OCI-LY1 (cell line): ENCODE results near the gene PLLP.

Source experiments
- H2AFZ ChIP-seq: fragments of 200-600 bp; sonication (generic), shearing (Covaris generic); 2 replicates; pipeline ENCODE4 v1.6.0; 2014; ENCODE audit warnings: antibody characterized with exemption, mild to moderate bottlenecking, low read length
- H3F3A ChIP-seq: fragments of 200-600 bp; sonication (generic), shearing (Covaris generic); 2 replicates; pipeline ENCODE4 v1.6.0; 2014; ENCODE audit warnings: mild to moderate bottlenecking, antibody characterized with exemption, low read length, moderate library complexity; ENCODE audit not compliant: insufficient read depth
- H3K27ac ChIP-seq: fragments of 200-600 bp; sonication (generic); 2 replicates; pipeline ENCODE4 v1.5.1; 2014; ENCODE audit warnings: low read length, mixed run types, mild to moderate bottlenecking, low read depth; ENCODE audit not compliant: poor library complexity, severe bottlenecking
- H3K27me3 ChIP-seq: fragments of 200-600 bp; sonication (generic); 2 replicates; pipeline ENCODE4 v1.6.0; 2014; ENCODE audit warnings: antibody characterized with exemption, mild to moderate bottlenecking, low read length, moderate library complexity; ENCODE audit not compliant: insufficient read depth
- H3K36me3 ChIP-seq: fragments of 200-600 bp; sonication (generic); 2 replicates; pipeline ENCODE4 v1.6.1; 2014; ENCODE audit warnings: mild to moderate bottlenecking, antibody characterized with exemption, low read length, moderate library complexity, mixed read lengths; ENCODE audit not compliant: insufficient read depth
- H3K4me1 ChIP-seq: fragments of 200-600 bp; sonication (generic); 2 replicates; pipeline ENCODE4 v1.5.1; 2014; ENCODE audit warnings: mild to moderate bottlenecking, low read length, moderate library complexity; ENCODE audit not compliant: insufficient read depth, severe bottlenecking
- H3K4me2 ChIP-seq: fragments of 200-600 bp; sonication (generic), shearing (Covaris generic); 2 replicates; pipeline ENCODE4 v1.6.1; 2014; ENCODE audit warnings: low read length
- H3K4me3 ChIP-seq: fragments of 200-600 bp; sonication (generic); 2 replicates; pipeline ENCODE4 v1.5.1; 2014; ENCODE audit warnings: low read length, low read depth, mild to moderate bottlenecking, mixed read lengths; ENCODE audit not compliant: poor library complexity, severe bottlenecking
- H3K79me2 ChIP-seq: fragments of 200-600 bp; shearing (Covaris generic); 2 replicates; pipeline ENCODE4 v1.6.1; 2016; ENCODE audit warnings: mixed run types, low read length, mixed read lengths; ENCODE audit not compliant: insufficient read depth
- H3K9ac ChIP-seq: fragments of 200-600 bp; sonication (generic), shearing (Covaris generic); 2 replicates; pipeline ENCODE4 v1.6.1; 2014; ENCODE audit warnings: mild to moderate bottlenecking, low read length, mixed read lengths
- H3K9me2 ChIP-seq: fragments of 200-600 bp; sonication (generic), shearing (Covaris generic); 2 replicates; pipeline ENCODE4 v1.6.1; 2014; ENCODE audit warnings: low read depth, mild to moderate bottlenecking, low read length, mixed read lengths
- H3K9me3 ChIP-seq: fragments of 200-600 bp; shearing (Covaris generic); 2 replicates; pipeline ENCODE4 v1.6.1; 2014; ENCODE audit warnings: low read length, mixed read lengths
- H4K20me1 ChIP-seq: fragments of 200-600 bp; sonication (generic), shearing (Covaris generic); 2 replicates; pipeline ENCODE4 v1.6.0; 2016; ENCODE audit warnings: mild to moderate bottlenecking, low read length; ENCODE audit not compliant: insufficient read depth
- EZH2 ChIP-seq: fragments of 200-600 bp; sonication (generic), shearing (Covaris generic); IDR thresholded peaks from 2 replicates; pipeline ENCODE4 v1.8.0; 2017; ENCODE audit warnings: borderline replicate concordance, mixed run types, mild to moderate bottlenecking, antibody characterized with exemption, low read length, moderate library complexity, mixed read lengths
- TF ChIP-seq, protein P1 (sequence below): fragments of 200-600 bp; sonication (generic), shearing (Covaris generic); IDR thresholded peaks from 2 replicates; pipeline ENCODE4 v1.5.1; 2017; ENCODE audit warnings: mild to moderate bottlenecking, antibody characterized with exemption, low read length, moderate library complexity, mixed read lengths

The PLLP gene

DNA sequence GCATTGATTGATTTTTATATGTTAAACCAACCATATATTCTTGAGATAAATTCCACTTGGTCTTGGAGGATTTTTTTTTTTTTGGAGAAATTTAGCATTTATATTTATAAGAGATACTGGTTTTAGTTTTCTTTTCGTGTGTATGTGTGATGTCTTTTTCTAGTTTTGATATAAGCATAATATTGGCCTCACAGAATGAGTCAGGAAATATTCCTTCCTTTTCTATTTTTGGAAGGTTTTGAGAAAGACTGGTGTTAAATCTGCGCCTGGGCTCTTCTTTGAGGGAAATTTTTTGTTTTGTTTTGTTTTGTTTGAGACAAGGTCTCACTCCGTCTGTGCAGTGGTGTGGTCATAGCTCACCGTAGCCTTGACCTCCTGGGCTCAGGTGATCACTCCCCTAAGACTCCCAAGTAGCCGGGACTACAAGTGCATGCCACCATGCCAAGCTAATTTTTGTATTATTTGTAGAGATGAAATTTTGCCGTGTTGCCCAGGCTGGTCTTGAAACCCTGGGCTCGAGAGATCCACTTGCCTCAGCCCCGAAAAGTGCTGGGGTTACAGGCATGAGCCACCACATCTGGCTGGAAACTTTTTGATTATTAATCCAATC, 45.4 kb upstream of the PLLP start:
- TF ChIP-seq, protein P1, sequence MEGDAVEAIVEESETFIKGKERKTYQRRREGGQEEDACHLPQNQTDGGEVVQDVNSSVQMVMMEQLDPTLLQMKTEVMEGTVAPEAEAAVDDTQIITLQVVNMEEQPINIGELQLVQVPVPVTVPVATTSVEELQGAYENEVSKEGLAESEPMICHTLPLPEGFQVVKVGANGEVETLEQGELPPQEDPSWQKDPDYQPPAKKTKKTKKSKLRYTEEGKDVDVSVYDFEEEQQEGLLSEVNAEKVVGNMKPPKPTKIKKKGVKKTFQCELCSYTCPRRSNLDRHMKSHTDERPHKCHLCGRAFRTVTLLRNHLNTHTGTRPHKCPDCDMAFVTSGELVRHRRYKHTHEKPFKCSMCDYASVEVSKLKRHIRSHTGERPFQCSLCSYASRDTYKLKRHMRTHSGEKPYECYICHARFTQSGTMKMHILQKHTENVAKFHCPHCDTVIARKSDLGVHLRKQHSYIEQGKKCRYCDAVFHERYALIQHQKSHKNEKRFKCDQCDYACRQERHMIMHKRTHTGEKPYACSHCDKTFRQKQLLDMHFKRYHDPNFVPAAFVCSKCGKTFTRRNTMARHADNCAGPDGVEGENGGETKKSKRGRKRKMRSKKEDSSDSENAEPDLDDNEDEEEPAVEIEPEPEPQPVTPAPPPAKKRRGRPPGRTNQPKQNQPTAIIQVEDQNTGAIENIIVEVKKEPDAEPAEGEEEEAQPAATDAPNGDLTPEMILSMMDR: no peak
- TF ChIP-seq EZH2: no peak
- Histone ChIP-seq H3K4me2 (no peak overlapping the region), H3K27me3 (no peaks in the 10 kb centered on the region)

DNA sequence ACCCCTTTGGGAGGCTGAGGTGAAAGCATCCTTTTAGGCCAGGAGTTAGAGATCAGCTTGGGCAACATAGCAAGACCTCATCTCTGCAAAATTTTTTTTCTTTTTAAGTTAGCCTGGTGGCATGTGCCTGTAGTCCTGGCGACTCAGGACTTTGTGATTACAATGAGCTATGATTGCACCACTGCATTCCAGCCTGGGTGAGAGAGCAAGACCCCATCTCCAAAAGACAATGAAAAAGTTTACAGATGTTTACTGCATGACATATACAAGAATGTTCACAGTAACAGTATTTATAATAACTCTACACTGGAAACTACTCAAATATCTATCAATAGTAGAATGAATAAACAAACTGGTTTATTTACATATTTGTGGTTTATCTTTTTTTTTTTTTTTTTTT, 41.0 kb upstream of the PLLP start:
- H3K4me2 ChIP-seq: no peak overlapping the region
- no peaks in the 10 kb centered on the region for H3F3A ChIP-seq
- TF ChIP-seq, protein P1: no peak
- no peak for TF ChIP-seq EZH2
- no peak overlapping the region for H3K9ac ChIP-seq
- H4K20me1 ChIP-seq: no peaks in the 10 kb centered on the region
- H3K36me3 ChIP-seq: no peaks in the 10 kb centered on the region
- H3K9me3 ChIP-seq: 0 out of 2 replicates have a peak, but pooled peaks cover 2% of the 10 kb centered on the region
- no peak overlapping the region for H3K27ac ChIP-seq
- no peaks in the 10 kb centered on the region for H3K27me3 ChIP-seq
- no peaks in the 10 kb centered on the region for H3K79me2 ChIP-seq
- no peaks in the 10 kb centered on the region for H3K9me2 ChIP-seq
- H3K4me3 ChIP-seq: no peak overlapping the region
- no peaks in the 10 kb centered on the region for H3K4me1 ChIP-seq
- H2AFZ ChIP-seq: no peak overlapping the region

More for the DNA sequence above, 45.4 kb upstream of the PLLP start:
- Histone ChIP-seq H2AFZ (no peak overlapping the region), H3K9ac (no peak overlapping the region), H3K4me1 (no peaks in the 10 kb centered on the region), H3K79me2 (no peaks in the 10 kb centered on the region), H3K9me3 (0 out of 2 replicates have a peak, but pooled peaks cover 2% of the 10 kb centered on the region), H3K4me3 (no peak overlapping the region), H3F3A (no peaks in the 10 kb centered on the region), H3K27ac (no peak overlapping the region), H3K9me2 (no peaks in the 10 kb centered on the region), H3K36me3 (no peaks in the 10 kb centered on the region), H4K20me1 (no peaks in the 10 kb centered on the region)

DNA sequence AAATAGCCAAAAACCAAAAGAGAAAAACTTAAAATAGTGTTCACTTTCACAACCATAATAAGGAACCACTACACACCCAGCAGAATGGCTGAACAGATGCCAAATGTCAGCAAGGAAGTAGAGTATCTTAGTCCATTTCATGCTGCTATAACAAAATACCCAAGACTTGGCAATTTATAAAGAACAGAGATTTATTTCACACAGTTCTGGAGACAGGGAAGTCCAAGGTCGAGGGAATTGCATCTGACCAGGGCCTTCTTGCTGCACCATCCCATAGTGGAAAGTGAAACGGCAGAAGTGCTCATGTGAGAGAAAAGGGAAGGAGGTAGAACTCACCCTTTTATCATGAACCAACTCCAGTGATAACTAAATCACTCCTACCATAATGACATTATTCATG, 40.3 kb upstream of the PLLP start:
- Histone ChIP-seq H3K9me2 (no peaks in the 10 kb centered on the region), H3K79me2 (no peaks in the 10 kb centered on the region), H3F3A (no peaks in the 10 kb centered on the region), H2AFZ (no peak overlapping the region), H3K36me3 (no peaks in the 10 kb centered on the region), H3K4me1 (no peaks in the 10 kb centered on the region), H3K27me3 (no peaks in the 10 kb centered on the region), H3K4me3 (no peak overlapping the region), H3K4me2 (no peak overlapping the region), H3K27ac (no peak overlapping the region), H3K9me3 (0 out of 2 replicates have a peak, but pooled peaks cover 2% of the 10 kb centered on the region), H4K20me1 (no peaks in the 10 kb centered on the region), H3K9ac (no peak overlapping the region)
- TF ChIP-seq EZH2: no peak

- Histone ChIP-seq H3K27ac (no peak overlapping the region), H3K4me1 (no peaks in the 10 kb centered on the region), H4K20me1 (no peaks in the 10 kb centered on the region), H3K9ac (no peak overlapping the region), H3K36me3 (no peaks in the 10 kb centered on the region), H3K9me2 (no peaks in the 10 kb centered on the region), H3K79me2 (no peaks in the 10 kb centered on the region), H3K4me3 (no peak overlapping the region), H3K4me2 (no peak overlapping the region), H2AFZ (no peak overlapping the region), H3F3A (no peaks in the 10 kb centered on the region), H3K27me3 (no peaks in the 10 kb centered on the region), H3K9me3 (no peaks in the 10 kb centered on the region)
- no peak for TF ChIP-seq EZH2
- TF ChIP-seq, protein P1: no peak
Measured at GRCh38 chr16:57319646-57320045, 35.2 kb upstream of the PLLP start.
